Measurements from ENCODE around the gene B3GALT6.

B3GALT6 gene

GRCh38 chr1:1231400-1232207 lies 433 bp upstream of the B3GALT6 start, which contains the start of gene SDF4:
TSS of gene SDF4 (minus strand) at chr1:1232001. CDS start at chr1:1228772, 3,229 bp downstream.
- peak; percentile 95 for DNase-seq (ENCODE audit: low read depth)

GRCh38 chr1:1232796-1233566 lies 944 bp downstream of the B3GALT6 start:
- DNase-seq (ENCODE audit: low read depth), result no peak

GRCh38 chr1:1233567-1233892 lies 1.5 kb downstream of the B3GALT6 start:
- no peak for DNase-seq (ENCODE audit: low read depth)

GRCh38 chr1:1234180-1234808 lies 2.3 kb downstream of the B3GALT6 start:
- DNase-seq (ENCODE audit: low read depth), result no peak

- no peak for DNase-seq (ENCODE audit: low read depth)
Observed at GRCh38 chr1:1235016-1235744, 3.1 kb downstream of the B3GALT6 start.

- DNase-seq (ENCODE audit: low read depth), result no peak
Observed at GRCh38 chr1:1236176-1236763, 4.2 kb downstream of the B3GALT6 start.

GRCh38 chr1:1236945-1237873 lies 5.2 kb downstream of the B3GALT6 start:
- no peak for DNase-seq (ENCODE audit: low read depth)

GRCh38 chr1:1237874-1238701 lies 6.1 kb downstream of the B3GALT6 start:
- no peak for DNase-seq (ENCODE audit: low read depth)

- no peak for DNase-seq (ENCODE audit: low read depth)
Observed at GRCh38 chr1:1238702-1239178, 6.7 kb downstream of the B3GALT6 start.

GRCh38 chr1:1239227-1239613 lies 7.2 kb downstream of the B3GALT6 start:
- no peak for DNase-seq (ENCODE audit: low read depth)

GRCh38 chr1:1239614-1240347 lies 7.7 kb downstream of the B3GALT6 start:
- DNase-seq (ENCODE audit: low read depth), result no peak

- DNase-seq (ENCODE audit: low read depth), result no peak
Observed at GRCh38 chr1:1240348-1240732, 8.3 kb downstream of the B3GALT6 start.

GRCh38 chr1:1240822-1241587 lies 9.0 kb downstream of the B3GALT6 start:
- no peak for DNase-seq (ENCODE audit: low read depth)

- DNase-seq (ENCODE audit: low read depth), result no peak
Observed at GRCh38 chr1:1241588-1242219, 9.7 kb downstream of the B3GALT6 start.

- DNase-seq (ENCODE audit: low read depth), result no peak
Observed at GRCh38 chr1:1242461-1243265, 10.6 kb downstream of the B3GALT6 start.

GRCh38 chr1:1243266-1243660 lies 11.2 kb downstream of the B3GALT6 start:
- DNase-seq (ENCODE audit: low read depth), result no peak

- no peak for DNase-seq (ENCODE audit: low read depth)
Observed at GRCh38 chr1:1243807-1244191, 11.8 kb downstream of the B3GALT6 start.

All from stimulated activated CD8-positive, alpha-beta memory T cell treated with anti-CD3 and anti-CD28 coated beads, Interleukin-12 subunit alpha, Interleukin-12 subunit beta, amount 100 ng/mL, for 1 hour (primary cell).